GM12878 (cell line): Measurements from ENCODE around the gene SPTBN1.

Experiments
- EZH2 ChIP-seq: IDR thresholded peaks from 2 replicates; pipeline ENCODE4 v1.6.1; 2012; ENCODE audit warnings: low read depth, mild to moderate bottlenecking, control low read depth, inconsistent platforms, low read length, borderline replicate concordance; ENCODE audit not compliant: control insufficient read depth
- FOS ChIP-seq: IDR thresholded peaks from 3 replicates; pipeline ENCODE4 v1.6.1; 2011; ENCODE audit warnings: borderline replicate concordance; ENCODE audit not compliant: insufficient read length; ENCODE audit errors: extremely low read depth
- IRF5 ChIP-seq: fragments of 450-650 bp; IDR thresholded peaks from 2 replicates; pipeline ENCODE4 v1.6.1; 2017; ENCODE audit warnings: borderline replicate concordance
- JUND ChIP-seq: IDR thresholded peaks from 2 replicates; pipeline ENCODE4 v1.6.1; 2012; ENCODE audit warnings: low read depth, mild to moderate bottlenecking, low read length, improper control_type of control experiment, moderate library complexity
- NR2C2 ChIP-seq: IDR thresholded peaks from 2 replicates; pipeline ENCODE4 v1.6.1; 2011; ENCODE audit warnings: borderline replicate concordance, low read depth; ENCODE audit not compliant: control insufficient read depth, insufficient read length
- POLR2AphosphoS5 ChIP-seq: IDR thresholded peaks from 2 replicates; pipeline ENCODE4 v1.6.1; 2011; ENCODE audit warnings: mild to moderate bottlenecking, low read length, inconsistent platforms
- SP1 ChIP-seq: IDR thresholded peaks from one replicate; pipeline ENCODE4 v1.6.1; 2011; ENCODE audit warnings: low read depth, low read length
- TCF7 ChIP-seq: IDR thresholded peaks from 2 replicates; pipeline ENCODE4 v1.6.1; 2014; ENCODE audit warnings: antibody characterized with exemption, borderline replicate concordance

GRCh38 chr2:54496920-54497319 is 40.8 kb downstream of the SPTBN1 start:
- no peak for TF ChIP-seq FOS
- TF ChIP-seq TCF7: no peak
- no peak for TF ChIP-seq POLR2AphosphoS5
- no peak for TF ChIP-seq IRF5
- TF ChIP-seq NR2C2: no peak
- no peak for TF ChIP-seq SP1
- TF ChIP-seq EZH2: no peak
- TF ChIP-seq JUND: no peak
